ENCODE measurements around the gene EIF2S3. TPM values are rescaled to one million over a fixed set of nuclear protein-coding genes. Genes with fewer than 3 reads are reported as not detected.

EIF2S3 gene
- total RNA-seq, 1 donor from 2014 or later, result 135 TPM

GRCh38 chrX:24081661-24082154 is 27.0 kb downstream of the EIF2S3 start:
- Histone ChIP-seq H3K4me3 (no peak overlapping the region), H3K4me1 (no peaks in the 10 kb centered on the region), H3K36me3 (peaks cover 9% of the 10 kb centered on the region), H3K9me3 (no peaks in the 10 kb centered on the region), H3K27me3 (no peaks in the 10 kb centered on the region), H3K27ac (no peak overlapping the region)
- intact Hi-C loops (cut with DNase I), result no loop called here
- DNase-seq (peak; percentile 71), ATAC-seq (peak; percentile 75)
- peak; percentile 41 for TF ChIP-seq CTCF (IDR thresholded peaks at IDR 0.05)

- Histone ChIP-seq H3K27ac (no peak overlapping the region), H3K4me3 (no peak overlapping the region), H3K36me3 (peaks cover 3% of the 10 kb centered on the region), H3K4me1 (no peaks in the 10 kb centered on the region), H3K9me3 (no peaks in the 10 kb centered on the region), H3K27me3 (no peaks in the 10 kb centered on the region)
- DNase-seq (no peak), ATAC-seq (no peak)
- intact Hi-C loops (cut with DNase I), result no loop called here
- TF ChIP-seq CTCF (IDR thresholded peaks at IDR 0.05), result no peak
These were observed 27.7 kb downstream of the EIF2S3 start for GRCh38 chrX:24082447-24082846.

- Histone ChIP-seq H3K27me3 (no peaks in the 10 kb centered on the region), H3K4me1 (no peaks in the 10 kb centered on the region), H3K9me3 (no peaks in the 10 kb centered on the region), H3K36me3 (no peaks in the 10 kb centered on the region), H3K4me3 (no peak overlapping the region), H3K27ac (no peak overlapping the region)
- ATAC-seq, result no peak
- no peak for TF ChIP-seq CTCF (IDR thresholded peaks at IDR 0.05)
- intact Hi-C loops (cut with DNase I), result no loop called here
- no peak for DNase-seq
These were observed 30.3 kb downstream of the EIF2S3 start for GRCh38 chrX:24085101-24085500.

GRCh38 chrX:24090300-24091200 is 35.8 kb downstream of the EIF2S3 start:
- Histone ChIP-seq H3K27me3 (no peaks in the 10 kb centered on the region), H3K9me3 (no peaks in the 10 kb centered on the region), H3K4me1 (no peaks in the 10 kb centered on the region), H3K4me3 (no peak overlapping the region), H3K36me3 (no peaks in the 10 kb centered on the region), H3K27ac (no peak overlapping the region)
- intact Hi-C loops (cut with DNase I), result no loop called here
- no peak for TF ChIP-seq CTCF (IDR thresholded peaks at IDR 0.05)
- DNase-seq (no peak), ATAC-seq (no peak)

- ATAC-seq (no peak), DNase-seq (no peak)
- Histone ChIP-seq H3K9me3 (no peaks in the 10 kb centered on the region), H3K27me3 (no peaks in the 10 kb centered on the region), H3K4me1 (no peaks in the 10 kb centered on the region), H3K36me3 (no peaks in the 10 kb centered on the region), H3K27ac (no peak overlapping the region), H3K4me3 (no peak overlapping the region)
- intact Hi-C loops (cut with DNase I), result no loop called here
- TF ChIP-seq CTCF (IDR thresholded peaks at IDR 0.05), result no peak
These were observed 39.0 kb downstream of the EIF2S3 start for GRCh38 chrX:24093746-24094145.

Data from upper lobe of right lung (tissue), 1 donor.